ENCODE results near the gene ARHGAP20. TPM values are rescaled to one million over a fixed set of nuclear protein-coding genes. Genes with fewer than 3 reads are reported as not detected.

The ARHGAP20 gene
- total RNA-seq, 2 donors from 2014 or later: 3.5 TPM

- DNase-seq (ENCODE audit: low spot score): no peak
- no peak for ATAC-seq (ENCODE audit: insufficient number of reproducible peaks, low FRiP score, low read depth)
- Histone ChIP-seq H3K4me3 (no peak overlapping the region), H3K4me1 (ENCODE audit: control insufficient read depth in 1 of 2, low read depth in 2 of 2) (no peaks in the 10 kb centered on the region), H3K36me3 (no peaks in the 10 kb centered on the region), H3K9me3 (no peaks in the 10 kb centered on the region), H3K27ac (no peak overlapping the region), H3K27me3 (replicated peaks; ENCODE audit: insufficient read depth) (no peaks in the 10 kb centered on the region)
- TF ChIP-seq, protein P1, sequence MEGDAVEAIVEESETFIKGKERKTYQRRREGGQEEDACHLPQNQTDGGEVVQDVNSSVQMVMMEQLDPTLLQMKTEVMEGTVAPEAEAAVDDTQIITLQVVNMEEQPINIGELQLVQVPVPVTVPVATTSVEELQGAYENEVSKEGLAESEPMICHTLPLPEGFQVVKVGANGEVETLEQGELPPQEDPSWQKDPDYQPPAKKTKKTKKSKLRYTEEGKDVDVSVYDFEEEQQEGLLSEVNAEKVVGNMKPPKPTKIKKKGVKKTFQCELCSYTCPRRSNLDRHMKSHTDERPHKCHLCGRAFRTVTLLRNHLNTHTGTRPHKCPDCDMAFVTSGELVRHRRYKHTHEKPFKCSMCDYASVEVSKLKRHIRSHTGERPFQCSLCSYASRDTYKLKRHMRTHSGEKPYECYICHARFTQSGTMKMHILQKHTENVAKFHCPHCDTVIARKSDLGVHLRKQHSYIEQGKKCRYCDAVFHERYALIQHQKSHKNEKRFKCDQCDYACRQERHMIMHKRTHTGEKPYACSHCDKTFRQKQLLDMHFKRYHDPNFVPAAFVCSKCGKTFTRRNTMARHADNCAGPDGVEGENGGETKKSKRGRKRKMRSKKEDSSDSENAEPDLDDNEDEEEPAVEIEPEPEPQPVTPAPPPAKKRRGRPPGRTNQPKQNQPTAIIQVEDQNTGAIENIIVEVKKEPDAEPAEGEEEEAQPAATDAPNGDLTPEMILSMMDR (IDR thresholded peaks at IDR 0.05): no peak
Measured at GRCh38 chr11:110527146-110527545, 185.1 kb downstream of the ARHGAP20 start.

Data from thoracic aorta (tissue), 2 donors.